Activated CD8-positive, alpha-beta memory T cell treated with anti-CD3 and anti-CD28 coated beads, Interleukin-2, amount 50 U/mL, for 4 hours (primary cell): Measurements from ENCODE around the gene TMF1.

ENCODE experiments used
- DNase-seq: peaks from one replicate; pipeline ENCODE4 v3.0.0-alpha.2; 2020

Gene TMF1, protein sequence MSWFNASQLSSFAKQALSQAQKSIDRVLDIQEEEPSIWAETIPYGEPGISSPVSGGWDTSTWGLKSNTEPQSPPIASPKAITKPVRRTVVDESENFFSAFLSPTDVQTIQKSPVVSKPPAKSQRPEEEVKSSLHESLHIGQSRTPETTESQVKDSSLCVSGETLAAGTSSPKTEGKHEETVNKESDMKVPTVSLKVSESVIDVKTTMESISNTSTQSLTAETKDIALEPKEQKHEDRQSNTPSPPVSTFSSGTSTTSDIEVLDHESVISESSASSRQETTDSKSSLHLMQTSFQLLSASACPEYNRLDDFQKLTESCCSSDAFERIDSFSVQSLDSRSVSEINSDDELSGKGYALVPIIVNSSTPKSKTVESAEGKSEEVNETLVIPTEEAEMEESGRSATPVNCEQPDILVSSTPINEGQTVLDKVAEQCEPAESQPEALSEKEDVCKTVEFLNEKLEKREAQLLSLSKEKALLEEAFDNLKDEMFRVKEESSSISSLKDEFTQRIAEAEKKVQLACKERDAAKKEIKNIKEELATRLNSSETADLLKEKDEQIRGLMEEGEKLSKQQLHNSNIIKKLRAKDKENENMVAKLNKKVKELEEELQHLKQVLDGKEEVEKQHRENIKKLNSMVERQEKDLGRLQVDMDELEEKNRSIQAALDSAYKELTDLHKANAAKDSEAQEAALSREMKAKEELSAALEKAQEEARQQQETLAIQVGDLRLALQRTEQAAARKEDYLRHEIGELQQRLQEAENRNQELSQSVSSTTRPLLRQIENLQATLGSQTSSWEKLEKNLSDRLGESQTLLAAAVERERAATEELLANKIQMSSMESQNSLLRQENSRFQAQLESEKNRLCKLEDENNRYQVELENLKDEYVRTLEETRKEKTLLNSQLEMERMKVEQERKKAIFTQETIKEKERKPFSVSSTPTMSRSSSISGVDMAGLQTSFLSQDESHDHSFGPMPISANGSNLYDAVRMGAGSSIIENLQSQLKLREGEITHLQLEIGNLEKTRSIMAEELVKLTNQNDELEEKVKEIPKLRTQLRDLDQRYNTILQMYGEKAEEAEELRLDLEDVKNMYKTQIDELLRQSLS

DNA sequence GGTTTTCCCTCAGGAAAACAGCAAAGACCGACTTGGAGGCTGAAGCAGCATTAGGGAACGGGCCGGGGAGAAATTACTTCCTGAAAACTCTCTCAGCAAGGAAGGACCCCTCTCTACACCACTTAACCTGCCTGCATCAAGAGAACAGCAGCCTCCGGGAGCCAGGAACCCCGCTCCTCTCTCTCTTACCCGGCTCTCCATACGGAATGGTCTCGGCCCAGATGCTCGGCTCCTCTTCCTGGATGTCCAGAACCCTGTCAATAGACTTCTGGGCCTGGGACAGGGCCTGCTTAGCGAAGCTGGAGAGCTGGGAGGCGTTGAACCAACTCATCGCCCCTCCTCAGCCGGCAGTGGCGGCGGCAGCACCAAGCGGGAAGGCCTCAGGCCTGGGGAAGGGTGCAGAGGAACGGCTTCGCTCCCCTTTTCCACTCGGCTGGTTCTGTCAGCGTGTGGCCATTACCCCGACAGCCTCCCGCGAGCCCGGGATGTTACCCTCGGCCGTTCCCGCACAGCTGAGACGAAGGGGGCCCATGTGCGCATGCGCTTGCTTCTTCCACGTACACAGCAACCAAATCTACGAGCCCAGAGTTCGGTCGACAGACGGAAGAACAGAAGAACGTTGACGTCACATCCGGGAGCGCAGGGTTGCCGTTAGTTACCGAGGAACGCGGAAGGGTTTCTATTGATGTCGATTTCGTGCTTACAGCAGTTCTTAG, at the start of gene TMF1:
Gene TMF1, minus strand, starts transcription at position 578 of the 716 bp plus-strand sequence. Its CDS starts 247 bp downstream, at position 331.
- DNase-seq, result peak; percentile 96

DNA sequence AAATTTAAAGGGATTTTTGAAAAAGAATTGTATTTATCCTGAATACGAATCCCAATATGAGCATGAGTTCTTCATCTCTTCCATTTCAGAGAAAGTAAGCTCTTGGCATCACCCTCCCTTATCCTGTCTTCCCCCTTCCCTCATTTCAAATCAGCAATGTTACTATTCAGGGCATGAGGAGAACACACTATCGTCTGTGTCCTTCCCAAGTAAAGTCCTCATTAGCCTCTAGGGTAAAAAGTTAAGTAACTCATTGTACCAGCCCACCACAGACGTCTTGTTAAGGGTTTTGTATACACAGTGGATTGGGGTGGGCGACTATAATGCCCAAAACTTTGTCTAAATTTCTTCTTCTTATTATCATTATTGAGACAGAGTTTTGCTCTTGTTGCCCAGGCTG, 47.4 kb upstream of the TMF1 start:
- DNase-seq, result no peak

GRCh38 chr3:69097407-69098086, 45.4 kb upstream of the TMF1 start:
- no peak for DNase-seq

- DNase-seq, result no peak
These were observed 44.2 kb upstream of the TMF1 start for GRCh38 chr3:69096299-69096698.

- no peak for DNase-seq
These were observed 43.5 kb upstream of the TMF1 start for GRCh38 chr3:69095636-69096035.

- no peak for DNase-seq
These were observed 42.5 kb upstream of the TMF1 start for GRCh38 chr3:69094467-69095205.

GRCh38 chr3:69092030-69092516, 39.9 kb upstream of the TMF1 start:
- DNase-seq, result no peak

GRCh38 chr3:69091389-69092029, 39.4 kb upstream of the TMF1 start:
- no peak for DNase-seq

DNA sequence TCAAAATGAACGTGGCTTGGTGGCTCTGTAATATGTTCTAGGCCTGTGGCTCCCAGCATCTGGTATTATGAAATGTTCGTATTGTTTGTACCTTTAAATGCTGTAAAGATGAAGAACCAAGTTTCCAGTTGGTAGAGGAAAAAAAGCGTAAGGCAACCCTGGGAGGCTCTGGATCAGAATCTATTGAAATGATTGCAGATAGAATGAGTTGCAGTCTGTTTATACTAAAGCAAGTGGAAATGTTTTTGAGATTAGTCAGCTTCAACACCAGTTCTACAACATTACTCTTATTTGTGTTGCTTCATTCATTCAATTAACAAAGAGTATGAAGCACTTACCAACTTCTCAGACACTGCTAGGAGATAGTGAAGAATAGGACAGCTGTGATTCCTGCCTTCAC, 37.9 kb upstream of the TMF1 start:
- DNase-seq, result no peak

GRCh38 chr3:69088063-69088462, 35.9 kb upstream of the TMF1 start:
- DNase-seq, result no peak

- DNase-seq, result no peak
These were observed 35.1 kb upstream of the TMF1 start for GRCh38 chr3:69087030-69087791.

GRCh38 chr3:69085833-69086722, 33.9 kb upstream of the TMF1 start:
- peak; percentile 81 for DNase-seq

- DNase-seq, result no peak
These were observed 33.2 kb upstream of the TMF1 start for GRCh38 chr3:69085168-69085832.

DNA sequence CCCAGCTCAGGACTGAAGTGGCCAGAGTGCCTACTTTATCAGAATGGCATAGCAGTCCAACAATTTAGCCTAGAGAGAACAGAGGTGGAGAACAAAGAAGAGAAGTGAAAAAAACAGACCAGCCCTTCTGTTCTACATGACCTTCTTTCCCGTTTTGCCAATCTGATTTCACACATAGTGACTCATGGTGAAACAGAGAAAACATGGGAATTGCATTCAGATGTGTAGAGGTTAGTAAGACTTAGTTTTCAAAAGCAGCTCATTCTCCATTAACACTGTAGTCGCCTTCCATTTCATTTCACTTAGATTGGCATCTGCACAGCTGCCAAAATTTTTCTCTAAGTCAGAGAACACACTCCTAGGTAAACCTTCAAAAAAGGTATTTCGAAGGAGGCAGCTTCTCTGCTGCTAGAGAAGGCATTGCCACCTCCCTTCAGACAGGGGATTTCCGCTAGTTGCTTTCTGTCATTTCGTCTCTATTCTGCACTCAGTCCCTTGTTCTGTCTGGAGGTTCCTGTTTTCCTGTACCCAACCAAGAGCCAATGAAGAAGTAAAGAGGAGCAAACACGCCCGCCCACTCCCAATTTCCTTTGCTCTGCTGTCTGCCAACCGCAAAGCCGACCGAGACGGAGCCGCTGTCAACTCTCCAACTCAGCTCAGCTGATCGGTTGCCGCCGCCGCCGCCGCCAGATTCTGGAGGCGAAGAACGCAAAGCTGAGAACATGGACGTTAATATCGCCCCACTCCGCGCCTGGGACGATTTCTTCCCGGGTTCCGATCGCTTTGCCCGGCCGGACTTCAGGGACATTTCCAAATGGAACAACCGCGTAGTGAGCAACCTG, 32.4 kb upstream of the TMF1 start, which contains the start of gene ARL6IP5:
Gene ARL6IP5, plus strand, starts transcription at position 612 of the 842 bp plus-strand sequence. Its CDS starts 111 bp downstream, at position 723.
- peak; percentile 87 for DNase-seq

- DNase-seq, result peak; percentile 64
These were observed 30.7 kb upstream of the TMF1 start for GRCh38 chr3:69082805-69083204.

- DNase-seq, result no peak
These were observed 30.2 kb upstream of the TMF1 start for GRCh38 chr3:69082361-69082760.
